OCI-LY7 (cell line): Measurements from ENCODE around the gene PRKG1. TPM values are rescaled to one million over a fixed set of nuclear protein-coding genes. Genes with fewer than 3 reads are reported as not detected.

Experiments used
- BruUV-seq: library from RNA; stranded (reverse); fragments of 400-500 nt; replicated peaks from 2 replicates; lab custom pipeline; 2021; lab: Mats Ljungman, UMichigan
- CTCF ChIA-PET: fragments of 300-600 bp; sonication (Branson Sonifier 250); formaldehyde crosslinking; loops from one replicate; lab custom pipeline; 2022; ENCODE audit warnings: antibody characterized with exemption; ENCODE audit not compliant: unreplicated experiment; lab: Charles Lee
- POLR2A ChIA-PET: fragments of 300-600 bp; sonication (Branson Sonifier 250); formaldehyde crosslinking; loops from one replicate; lab custom pipeline; 2022; ENCODE audit warnings: antibody characterized with exemption; lab: Charles Lee
- DNase-seq: peaks from one replicate; pipeline ENCODE4 v3.0.0-alpha.2; 2015; ENCODE audit warnings: low spot score
- H2AFZ ChIP-seq: fragments of 200-600 bp; sonication (generic), shearing (Covaris generic); 2 replicates; pipeline ENCODE4 v1.6.1; 2014; ENCODE audit warnings: mild to moderate bottlenecking, antibody characterized with exemption, low read length, moderate library complexity
- H3K27ac ChIP-seq: fragments of 200-600 bp; sonication (generic); 2 replicates; pipeline ENCODE4 v1.5.1; 2014; ENCODE audit warnings: mixed run types, low read depth, mild to moderate bottlenecking, moderate library complexity, low read length, inconsistent platforms; ENCODE audit not compliant: poor library complexity, severe bottlenecking
- H3K36me3 ChIP-seq: fragments of 200-600 bp; sonication (generic); 2 replicates; pipeline ENCODE4 v1.6.1; 2014; ENCODE audit warnings: mild to moderate bottlenecking, antibody characterized with exemption, low read length, moderate library complexity, mixed read lengths; ENCODE audit not compliant: insufficient read depth
- H3K4me1 ChIP-seq: fragments of 200-600 bp; sonication (generic); 2 replicates; pipeline ENCODE4 v1.5.1; 2014; ENCODE audit warnings: mild to moderate bottlenecking, low read length; ENCODE audit not compliant: insufficient read depth, poor library complexity, severe bottlenecking
- H3K4me2 ChIP-seq: fragments of 200-600 bp; sonication (generic); 2 replicates; pipeline ENCODE4 v1.6.1; 2014; ENCODE audit warnings: mild to moderate bottlenecking, low read length
- H3K4me3 ChIP-seq: fragments of 200-600 bp; sonication (generic); 2 replicates; pipeline ENCODE4 v1.5.1; 2014; ENCODE audit warnings: mild to moderate bottlenecking, low read depth, low read length; ENCODE audit not compliant: poor library complexity, severe bottlenecking
- H3K79me2 ChIP-seq: fragments of 200-600 bp; sonication (generic); 2 replicates; pipeline ENCODE4 v1.6.1; 2016; ENCODE audit warnings: low read depth, mild to moderate bottlenecking, low read length, moderate library complexity, mixed read lengths; ENCODE audit not compliant: insufficient read depth
- H3K9me2 ChIP-seq: fragments of 200-600 bp; sonication (generic); 2 replicates; pipeline ENCODE4 v1.6.1; 2016; ENCODE audit warnings: mild to moderate bottlenecking, low read length, mixed read lengths; ENCODE audit not compliant: insufficient read depth
- H3K9me3 ChIP-seq: fragments of 200-600 bp; sonication (generic); 2 replicates; pipeline ENCODE4 v1.6.1; 2014; ENCODE audit warnings: mild to moderate bottlenecking, mixed run types, low read length, mixed read lengths
- H4K20me1 ChIP-seq: fragments of 200-600 bp; sonication (generic); 2 replicates; pipeline ENCODE4 v1.6.1; 2014; ENCODE audit warnings: mild to moderate bottlenecking, antibody characterized with exemption, low read length, moderate library complexity, mixed read lengths; ENCODE audit not compliant: insufficient read depth
- CTCF ChIP-seq: fragments of 200-600 bp; sonication (generic); conservative IDR thresholded peaks from 2 replicates; pipeline ENCODE4 v1.5.1; 2014; ENCODE audit warnings: mild to moderate bottlenecking, antibody characterized with exemption, low read length, moderate library complexity, mixed read lengths
- EZH2phosphoT487 ChIP-seq: fragments of 200-600 bp; sonication (generic); IDR thresholded peaks from 2 replicates; pipeline ENCODE4 v1.6.1; 2018; ENCODE audit warnings: low read depth, borderline replicate concordance, mild to moderate bottlenecking, mixed run types, antibody characterized with exemption, low read length, moderate library complexity, mixed read lengths
- intact Hi-C: fragments of 100-400 bp; cut with micrococcal nuclease; formaldehyde crosslinking; loops from one replicate; pipeline ENCODE4 v1.10.0; 2022; ENCODE audit not compliant: unreplicated experiment
- total RNA-seq, 2 experiments: library from RNA; depleted of rRNA in 1 of 2; stranded (reverse); fragments of >200 nt in 1 of 2; shearing (Covaris generic) in 1 of 2; gene quantifications; 2 replicates each; pipeline ENCODE4 v1.2.3, GENCODE V29; 2014 to 2022

PRKG1 gene
- total RNA-seq, 2 experiments from 2014 or later, result not detected

GRCh38 chr10:51667678-51668335 is 593.5 kb downstream of the PRKG1 start:
- H3K27ac ChIP-seq, result no peak overlapping the region
- H4K20me1 ChIP-seq, result no peaks in the 10 kb centered on the region
- intact Hi-C loops, result no loop called here
- CTCF ChIA-PET, result no interaction called here
- BruUV-seq, result no TSS peak
- H2AFZ ChIP-seq, result no peak overlapping the region
- H3K4me3 ChIP-seq, result no peak overlapping the region
- POLR2A ChIA-PET, result interaction anchor here (0.5 to 1.0 kb wide), 2 partner anchors 20 to 680 kb away, joined by 3 read pairs; no protein-coding TSS in a partner anchor
- H3K9me2 ChIP-seq, result no peaks in the 10 kb centered on the region
- no peaks in the 10 kb centered on the region for H3K9me3 ChIP-seq
- no peaks in the 10 kb centered on the region for H3K36me3 ChIP-seq
- no peak overlapping the region for H3K4me2 ChIP-seq
- DNase-seq, result no peak
- TF ChIP-seq EZH2phosphoT487, result no peak
- no peak for TF ChIP-seq CTCF
- no peaks in the 10 kb centered on the region for H3K79me2 ChIP-seq
- H3K4me1 ChIP-seq, result no peaks in the 10 kb centered on the region

DNA sequence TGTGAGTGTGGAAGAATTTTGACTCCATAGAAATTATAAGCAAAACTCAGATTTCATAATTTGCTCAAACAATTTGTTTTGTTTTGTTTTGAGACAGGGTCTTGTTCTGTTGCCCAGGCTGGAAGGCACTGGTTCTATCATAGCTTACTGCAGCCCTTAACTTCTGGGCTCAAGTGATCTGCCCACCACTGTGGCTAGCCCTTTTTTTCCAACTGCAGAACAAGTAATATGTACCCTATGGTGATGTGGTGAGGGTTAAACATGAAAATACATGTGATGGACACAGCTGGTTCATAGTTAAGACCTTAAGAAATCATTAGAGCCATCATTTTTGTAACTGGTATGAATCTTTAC is 594.0 kb downstream of the PRKG1 start:
- Histone ChIP-seq H4K20me1 (no peaks in the 10 kb centered on the region), H3K4me2 (no peak overlapping the region), H3K79me2 (no peaks in the 10 kb centered on the region), H3K4me1 (no peaks in the 10 kb centered on the region), H3K9me2 (no peaks in the 10 kb centered on the region), H3K27ac (no peak overlapping the region), H2AFZ (no peak overlapping the region), H3K4me3 (no peak overlapping the region), H3K9me3 (no peaks in the 10 kb centered on the region), H3K36me3 (no peaks in the 10 kb centered on the region)
- ChIA-PET POLR2A (interaction anchor here (1.2 kb wide), 1 partner anchor 9 kb away, joined by 3 read pairs; no protein-coding TSS in a partner anchor), CTCF (no interaction called here)
- no TSS peak for BruUV-seq
- no peak for TF ChIP-seq EZH2phosphoT487
- TF ChIP-seq CTCF, result no peak
- DNase-seq, result no peak
- intact Hi-C loops, result no loop called here

DNA sequence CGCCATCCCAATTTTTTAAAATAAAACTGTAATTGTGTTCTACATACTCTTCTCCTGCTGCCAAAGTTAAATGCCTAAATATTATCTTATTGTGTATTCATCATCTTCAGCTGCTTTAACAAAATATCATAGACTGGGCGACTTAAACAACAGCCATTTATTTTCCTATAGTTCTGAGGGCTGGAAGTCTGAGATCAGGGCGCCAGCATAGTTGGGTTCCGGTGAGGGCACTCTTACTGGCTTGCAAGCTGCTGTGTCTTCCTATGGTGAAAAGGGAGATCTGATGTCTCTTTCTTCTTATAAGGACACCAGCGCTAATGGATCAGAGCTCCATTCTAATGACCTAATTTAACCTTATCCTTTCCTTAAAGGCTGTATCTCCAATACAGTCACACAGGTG is 594.8 kb downstream of the PRKG1 start:
- Histone ChIP-seq H3K4me1 (no peaks in the 10 kb centered on the region), H3K36me3 (no peaks in the 10 kb centered on the region), H3K4me2 (no peak overlapping the region), H3K4me3 (no peak overlapping the region), H2AFZ (no peak overlapping the region), H3K27ac (no peak overlapping the region), H3K79me2 (no peaks in the 10 kb centered on the region), H3K9me3 (no peaks in the 10 kb centered on the region), H4K20me1 (no peaks in the 10 kb centered on the region), H3K9me2 (no peaks in the 10 kb centered on the region)
- TF ChIP-seq CTCF, result no peak
- TF ChIP-seq EZH2phosphoT487, result no peak
- CTCF ChIA-PET, result no interaction called here
- DNase-seq, result no peak
- intact Hi-C loops, result no loop called here
- no TSS peak for BruUV-seq
- POLR2A ChIA-PET, result interaction anchor here (1.2 kb wide), 1 partner anchor 10 kb away, joined by 3 read pairs; no protein-coding TSS in a partner anchor
